Heart right ventricle (tissue), 16 donors: Measurements from ENCODE around the gene ELF5. TPM values are rescaled to one million over a fixed set of nuclear protein-coding genes. Genes with fewer than 3 reads are reported as not detected.

ENCODE experiments used
- ATAC-seq, 8 donors: fragments of 200-7000 bp; cut with Tn5 transposase; one replicate each; pipeline ENCODE4 v1.9.1; 2020; ENCODE audit warnings: mild to moderate bottlenecking in 8 of 8, moderate library complexity in 8 of 8, moderate number of reproducible peaks in 1 of 8
- DNase-seq, 2 donors: peaks; one replicate each; pipeline ENCODE4 v3.0.0-alpha.2; 2020
- H3K27ac ChIP-seq, 10 donors: fragments of 200-600 bp; sonication (generic) in 2 of 10; one replicate each; pipeline versions ENCODE4 v1.5.0 to v1.8.0; 2020 to 2022; ENCODE audit warnings: mild to moderate bottlenecking in 3 of 10
- H3K27me3 ChIP-seq, 7 donors: fragments of 200-600 bp; one replicate each; pipeline ENCODE4 v1.8.0; 2021 to 2022; ENCODE audit warnings: mild to moderate bottlenecking in 2 of 7
- H3K36me3 ChIP-seq, 9 donors: fragments of 200-600 bp; sonication (generic) in 1 of 9; one replicate each; pipeline versions ENCODE4 v1.5.0 to v1.8.0; 2020 to 2022; ENCODE audit warnings: mild to moderate bottlenecking in 2 of 9
- H3K4me1 ChIP-seq, 9 donors: fragments of 200-600 bp; sonication (generic) in 1 of 9; one replicate each; pipeline versions ENCODE4 v1.5.0 to v1.8.0; 2020 to 2022; ENCODE audit warnings: mild to moderate bottlenecking in 4 of 9
- H3K4me3 ChIP-seq, 10 donors: fragments of 200-600 bp; sonication (generic) in 2 of 10; one replicate each; pipeline versions ENCODE4 v1.5.0 to v1.8.0; 2020 to 2022; ENCODE audit warnings: mild to moderate bottlenecking in 7 of 10, moderate library complexity in 2 of 10
- H3K9me3 ChIP-seq, 11 donors: fragments of 200-600 bp in 10 of 11; sonication (generic) in 2 of 11; one replicate each; pipeline versions ENCODE4 v1.5.0 to v1.8.0; 2013 to 2022; ENCODE audit warnings: mild to moderate bottlenecking in 2 of 11, control low read depth in 1 of 11, moderate library complexity in 1 of 11
- whole genome bisulfite sequencing, 2 donors: extraction: QIAGEN DNeasy Blood & Tissue Kit; methylation state at CpG; one replicate each; pipeline ENCODE4 v1.1.7; 2013; ENCODE audit warnings: inconsistent platforms in 1 of 2; 5-methylcytosine and 5-hydroxymethylcytosine counted together
- intact Hi-C, 10 donors: fragments of 100-400 bp; cut with DNase I; formaldehyde crosslinking; loops; one replicate each; pipeline versions ENCODE4 v1.11.1 to v1.14.2; 2022
- polyA plus RNA-seq, 2 donors: library from polyadenylated mRNA; stranded (reverse); fragments of 200-250 nt; gene quantifications; one replicate each; pipeline ENCODE4 v1.2.3, GENCODE V29; 2013
- total RNA-seq, 10 donors: library from RNA; stranded (reverse); fragmentation: NEBNext Ultra II Directional in 3 of 10; extraction: Animal tissue kit (Norgen Biotek cat#: 25700) in 3 of 10; gene quantifications; one replicate each; pipeline versions ENCODE4 v1.2.1 to v1.2.4, GENCODE V29; 2021 to 2023
- TF ChIP-seq, protein P1 (sequence below), 9 donors: fragments of 200-600 bp; sonication (generic) in 2 of 9; IDR thresholded peaks; one replicate each; pipeline versions ENCODE4 v1.5.0 to v1.8.0; 2021 to 2022; ENCODE audit warnings: antibody characterized with exemption in 9 of 9, mild to moderate bottlenecking in 5 of 9, moderate library complexity in 1 of 9
- donor health status: Arrhythmogenic right ventricular cardiomyopathy.
- donor health status: ischemic (EF 13 %, LVEDD 7.1; RV severe dilation, severe dysfunction).
- donor health status: healthy with polysubstance abuse.
- donor health status: DM: no; HTN: yes; CAD: no.
- donor health status: DM: no; HTN: no; CAD: no.
- donor health status: ischemic (EF 25% LVEDD 6.9; RV normal size, moderate dysfunction).
- donor health status: ischemic (EF 25% LVEDD 5.7; RV mildly dilated, moderate dysfunction).
- donor health status: healthy.
- donor health status: DM: yes; HTN: yes; CAD: no.
- donor health status: Ischemic cardiomyopathy.
- donor health status: ischemic (EF 35%, LVEDD 5.7; RV mildly dilated, moderate dysfunction).
- donor health status: nonischemic (EF 11% LVEDD 7.7; RV severe dilation, severe dysfunction).
- donor health status: DM: yes; HTN: yes; CAD: no.
- donor health status: PGD.
- donor health status: ischemic (EF 29% LVEDD 5.4; RV normal size, mild dysfunction).
- donor health status: nonischemic (EF 23%, LVEDD 6.1; RV moderate dilation, normal function).

The ELF5 gene
- total and polyA plus RNA-seq, 12 donors = not detected

DNA sequence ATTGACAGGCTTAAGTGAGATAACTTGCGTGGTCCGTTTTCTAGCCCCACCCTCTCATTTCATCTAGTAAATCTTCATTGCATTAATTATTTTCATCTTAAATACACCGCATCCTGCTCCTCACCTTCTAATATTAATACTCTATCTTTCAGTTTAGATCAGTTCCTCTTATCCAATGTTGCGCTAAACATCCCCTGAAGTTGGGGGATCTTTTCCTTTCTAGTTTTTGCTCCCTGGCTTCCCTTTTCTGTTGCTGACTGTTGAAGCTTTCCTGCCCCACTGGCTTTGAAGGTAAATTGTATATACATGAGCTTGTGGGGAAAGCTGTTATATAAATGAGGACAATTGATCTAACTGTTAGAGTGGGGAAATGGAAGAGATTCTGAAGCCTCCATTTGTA is 67.6 kb downstream of the ELF5 start:
- TF ChIP-seq, protein P1, sequence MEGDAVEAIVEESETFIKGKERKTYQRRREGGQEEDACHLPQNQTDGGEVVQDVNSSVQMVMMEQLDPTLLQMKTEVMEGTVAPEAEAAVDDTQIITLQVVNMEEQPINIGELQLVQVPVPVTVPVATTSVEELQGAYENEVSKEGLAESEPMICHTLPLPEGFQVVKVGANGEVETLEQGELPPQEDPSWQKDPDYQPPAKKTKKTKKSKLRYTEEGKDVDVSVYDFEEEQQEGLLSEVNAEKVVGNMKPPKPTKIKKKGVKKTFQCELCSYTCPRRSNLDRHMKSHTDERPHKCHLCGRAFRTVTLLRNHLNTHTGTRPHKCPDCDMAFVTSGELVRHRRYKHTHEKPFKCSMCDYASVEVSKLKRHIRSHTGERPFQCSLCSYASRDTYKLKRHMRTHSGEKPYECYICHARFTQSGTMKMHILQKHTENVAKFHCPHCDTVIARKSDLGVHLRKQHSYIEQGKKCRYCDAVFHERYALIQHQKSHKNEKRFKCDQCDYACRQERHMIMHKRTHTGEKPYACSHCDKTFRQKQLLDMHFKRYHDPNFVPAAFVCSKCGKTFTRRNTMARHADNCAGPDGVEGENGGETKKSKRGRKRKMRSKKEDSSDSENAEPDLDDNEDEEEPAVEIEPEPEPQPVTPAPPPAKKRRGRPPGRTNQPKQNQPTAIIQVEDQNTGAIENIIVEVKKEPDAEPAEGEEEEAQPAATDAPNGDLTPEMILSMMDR (IDR thresholded peaks at IDR 0.05) = no peak
- WGBS, 2 donors = 85 to 94% methylated on average over 4 of the region's 4 CpGs
- H3K36me3 ChIP-seq = peaks cover 0 to 33% (median 18%) of the 10 kb centered on the region in 9 donors
- intact Hi-C loops = loop anchor here in 1 of 10 donors (10.0 kb wide), 1 partner anchor 341 kb away; the partner anchor contains the start of gene NAT10
- DNase-seq (no peak), ATAC-seq (no peak)
- H3K9me3 ChIP-seq = no peaks in the 10 kb centered on the region
- peaks cover 0 to 84% (median 55%) of the 10 kb centered on the region in 9 donors for H3K4me1 ChIP-seq
- no peak overlapping the region for H3K27ac ChIP-seq
- H3K4me3 ChIP-seq = no peak overlapping the region
- no peaks in the 10 kb centered on the region for H3K27me3 ChIP-seq

DNA sequence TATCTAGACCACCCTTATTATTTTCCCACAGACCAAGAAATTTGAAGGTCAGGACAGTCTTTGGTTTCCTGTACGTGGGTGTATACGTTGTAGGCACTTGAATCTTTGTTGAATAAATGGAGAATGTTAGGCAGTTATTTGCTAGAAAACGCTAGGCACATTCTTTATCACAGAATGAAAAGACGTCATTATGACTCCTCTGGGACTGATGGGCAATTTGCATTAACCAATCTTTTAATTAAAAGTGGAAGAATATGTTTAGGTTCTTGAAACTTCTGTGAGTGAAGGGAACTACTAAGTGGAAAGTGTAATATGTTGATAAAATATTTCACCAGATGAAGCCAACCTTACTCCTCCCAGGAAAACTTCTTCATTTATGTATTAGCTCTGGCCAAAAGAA is 69.2 kb downstream of the ELF5 start:
- ATAC-seq (no peak), DNase-seq (no peak)
- Histone ChIP-seq H3K27me3 (no peaks in the 10 kb centered on the region), H3K36me3 (peaks cover 0 to 17% (median 3%) of the 10 kb centered on the region in 9 donors), H3K4me3 (no peak overlapping the region), H3K9me3 (no peaks in the 10 kb centered on the region), H3K4me1 (peaks cover 7 to 86% (median 69%) of the 10 kb centered on the region in 9 donors), H3K27ac (no peak overlapping the region)
- intact Hi-C loops = loop anchor here in 1 of 10 donors (10.0 kb wide), 1 partner anchor 340 kb away; the partner anchor contains the start of gene NAT10
- WGBS, 2 donors = 69 to 70% methylated on average over 4 of the region's 4 CpGs
- TF ChIP-seq, protein P1 (IDR thresholded peaks at IDR 0.05) = no peak

DNA sequence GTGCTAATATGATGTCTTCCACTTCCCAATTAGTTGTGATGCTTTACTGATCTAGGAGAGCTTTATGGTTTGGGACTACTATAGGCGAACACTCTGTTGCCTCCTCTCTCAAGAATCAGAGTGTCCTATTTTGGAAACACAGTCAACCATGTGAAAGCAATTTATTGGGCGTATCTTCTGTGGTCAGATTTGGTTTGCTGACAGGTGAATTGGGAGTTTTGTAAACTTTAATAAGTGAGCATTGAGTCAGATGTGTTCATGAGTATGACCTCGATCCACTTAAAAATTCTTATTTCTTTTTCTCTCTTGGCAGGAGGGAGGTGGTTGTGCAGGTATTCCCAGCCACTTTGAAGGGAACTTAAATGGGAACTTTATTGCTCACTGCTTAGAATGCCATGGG is 70.5 kb downstream of the ELF5 start:
- Histone ChIP-seq H3K27ac (no peak overlapping the region), H3K36me3 (peaks cover 0 to 11% (median 0%) of the 10 kb centered on the region in 9 donors), H3K9me3 (no peaks in the 10 kb centered on the region), H3K27me3 (no peaks in the 10 kb centered on the region), H3K4me3 (no peak overlapping the region), H3K4me1 (peaks cover 7 to 80% (median 72%) of the 10 kb centered on the region in 9 donors)
- DNase-seq (no peak), ATAC-seq (no peak)
- 82 to 88% methylated on average over 3 of the region's 3 CpGs for WGBS, 2 donors
- intact Hi-C loops = loop anchor here in 1 of 10 donors (10.0 kb wide), 1 partner anchor 338 kb away; the partner anchor contains the start of gene NAT10
- TF ChIP-seq, protein P1 (IDR thresholded peaks at IDR 0.05) = no peak

DNA sequence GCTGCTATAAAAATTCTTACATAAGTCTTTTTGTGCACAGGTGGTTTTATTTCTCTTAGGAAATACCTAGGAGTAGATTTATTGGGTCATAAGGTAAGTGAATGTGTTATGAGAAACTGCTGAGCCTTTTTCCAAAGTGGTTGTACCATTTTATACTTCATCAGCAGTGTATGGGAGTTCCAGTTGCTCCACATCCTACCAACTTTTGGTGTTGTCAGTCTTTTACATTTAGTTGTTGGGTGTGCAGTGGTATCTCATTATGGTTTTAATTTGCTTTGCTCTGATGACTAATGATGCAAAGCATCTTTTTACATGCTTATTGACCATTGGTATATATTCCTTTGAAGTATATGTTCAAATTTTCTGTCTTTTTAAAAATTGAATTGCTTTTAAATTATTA is 71.8 kb downstream of the ELF5 start:
- Histone ChIP-seq H3K4me3 (no peak overlapping the region), H3K27ac (no peak overlapping the region), H3K27me3 (no peaks in the 10 kb centered on the region), H3K4me1 (peaks cover 7 to 76% (median 58%) of the 10 kb centered on the region in 9 donors), H3K9me3 (no peaks in the 10 kb centered on the region), H3K36me3 (peaks cover 0 to 11% (median 0%) of the 10 kb centered on the region in 9 donors)
- intact Hi-C loops = loop anchor here in 1 of 10 donors (10.0 kb wide), 1 partner anchor 337 kb away; the partner anchor contains the start of gene NAT10
- no peak for DNase-seq
- TF ChIP-seq, protein P1 (IDR thresholded peaks at IDR 0.05) = no peak
- ATAC-seq = no peak
